ENCODE results near the gene SLC1A3. TPM values are rescaled to one million over a fixed set of nuclear protein-coding genes. Genes with fewer than 3 reads are reported as not detected.
"Not testable (repeated sequence)": the region's sequence is repeated elsewhere in the genome, so short reads cannot be mapped to it uniquely, and the experiment has no call there.

Gene SLC1A3
- total RNA-seq, 1 donor, result 1.3 TPM

DNA sequence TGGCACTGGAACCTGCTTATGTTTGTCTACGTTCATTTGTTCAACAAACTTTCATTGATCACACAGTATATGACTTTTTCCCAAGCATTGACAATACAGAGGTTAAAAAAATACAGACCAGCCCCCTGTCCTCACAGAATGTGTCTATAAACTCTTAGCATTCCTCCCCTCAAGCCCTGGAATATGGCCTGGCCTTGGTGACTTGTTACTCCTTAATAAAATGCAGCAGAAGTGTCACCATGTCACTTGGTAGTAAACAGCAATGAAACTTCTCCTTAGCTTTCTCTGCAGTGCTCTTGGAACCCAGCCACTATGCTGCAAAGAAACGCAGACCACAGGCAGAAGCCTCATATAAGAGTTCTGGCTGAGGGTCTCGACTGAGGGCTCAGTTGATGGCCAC lies 19.1 kb upstream of the SLC1A3 start:
- TF ChIP-seq, protein P1, sequence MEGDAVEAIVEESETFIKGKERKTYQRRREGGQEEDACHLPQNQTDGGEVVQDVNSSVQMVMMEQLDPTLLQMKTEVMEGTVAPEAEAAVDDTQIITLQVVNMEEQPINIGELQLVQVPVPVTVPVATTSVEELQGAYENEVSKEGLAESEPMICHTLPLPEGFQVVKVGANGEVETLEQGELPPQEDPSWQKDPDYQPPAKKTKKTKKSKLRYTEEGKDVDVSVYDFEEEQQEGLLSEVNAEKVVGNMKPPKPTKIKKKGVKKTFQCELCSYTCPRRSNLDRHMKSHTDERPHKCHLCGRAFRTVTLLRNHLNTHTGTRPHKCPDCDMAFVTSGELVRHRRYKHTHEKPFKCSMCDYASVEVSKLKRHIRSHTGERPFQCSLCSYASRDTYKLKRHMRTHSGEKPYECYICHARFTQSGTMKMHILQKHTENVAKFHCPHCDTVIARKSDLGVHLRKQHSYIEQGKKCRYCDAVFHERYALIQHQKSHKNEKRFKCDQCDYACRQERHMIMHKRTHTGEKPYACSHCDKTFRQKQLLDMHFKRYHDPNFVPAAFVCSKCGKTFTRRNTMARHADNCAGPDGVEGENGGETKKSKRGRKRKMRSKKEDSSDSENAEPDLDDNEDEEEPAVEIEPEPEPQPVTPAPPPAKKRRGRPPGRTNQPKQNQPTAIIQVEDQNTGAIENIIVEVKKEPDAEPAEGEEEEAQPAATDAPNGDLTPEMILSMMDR (IDR thresholded peaks at IDR 0.05; ENCODE audit: insufficient read depth, low read depth, low read length), result no peak
- H3K4me3 ChIP-seq (ENCODE audit: low read depth, low read length), result no peak overlapping the region
- no peak for DNase-seq (ENCODE audit: low read depth)

DNA sequence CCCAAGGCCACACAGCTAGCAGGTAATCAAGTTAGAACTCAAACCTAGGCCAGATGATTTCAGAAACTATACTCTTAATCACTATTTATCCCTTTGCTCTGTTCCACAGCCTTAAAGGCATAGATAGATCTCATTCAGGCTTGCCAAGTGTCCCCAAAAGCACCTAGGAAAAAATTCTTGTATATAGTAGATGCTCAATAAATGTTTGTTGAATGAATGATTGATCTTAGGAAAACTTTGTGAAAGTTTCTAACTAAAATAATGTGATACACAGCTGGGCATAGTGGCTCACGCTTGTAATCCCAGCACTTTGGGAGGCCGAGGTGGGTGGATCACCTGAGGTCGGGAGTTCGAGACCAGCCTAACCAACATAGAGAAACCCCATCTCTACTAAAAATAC lies 16.7 kb upstream of the SLC1A3 start:
- DNase-seq (ENCODE audit: low read depth); H3K4me3 ChIP-seq (ENCODE audit: low read depth, low read length): not testable (repeated sequence)

DNA sequence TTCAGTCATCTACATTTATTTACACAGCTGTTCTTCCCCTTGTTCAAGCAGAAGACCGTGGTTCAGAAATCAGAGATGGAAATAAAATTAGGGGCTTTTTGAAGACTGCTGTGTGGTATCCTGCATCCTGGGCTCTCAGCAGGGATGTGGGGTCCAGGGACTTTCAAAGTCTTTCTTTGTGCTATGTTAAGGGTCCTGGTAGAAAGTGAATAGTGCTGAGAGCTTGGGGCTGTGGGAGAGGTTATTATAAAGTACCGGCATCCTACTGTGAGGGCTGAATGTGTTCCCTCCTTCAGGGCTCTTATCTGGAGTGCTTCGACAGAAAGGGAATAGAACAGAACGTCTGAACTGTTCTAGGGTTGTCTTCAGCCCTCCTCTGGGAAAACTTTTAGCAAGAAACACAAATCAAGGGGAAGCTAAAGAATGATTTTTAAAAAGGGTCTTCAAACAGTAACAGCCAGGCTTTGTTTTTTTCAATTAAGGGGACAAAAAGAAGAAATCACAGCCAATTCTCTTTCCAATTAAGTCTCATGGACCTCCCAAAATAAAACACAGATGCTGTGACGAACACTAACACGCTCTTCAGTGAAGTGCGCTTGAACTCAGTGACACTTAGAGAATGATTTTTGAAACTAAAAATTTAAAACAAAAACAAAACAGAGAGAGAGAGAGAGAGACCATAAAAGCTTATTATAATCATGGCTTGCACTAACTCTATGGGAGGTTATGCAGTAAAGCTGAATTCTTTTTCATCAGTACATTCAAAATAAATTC lies 15.7 kb upstream of the SLC1A3 start:
- H3K4me3 ChIP-seq (ENCODE audit: low read depth, low read length), result no peak overlapping the region
- TF ChIP-seq, protein P1 (IDR thresholded peaks at IDR 0.05; ENCODE audit: insufficient read depth, low read depth, low read length), result no peak
- no peak for DNase-seq (ENCODE audit: low read depth)

DNA sequence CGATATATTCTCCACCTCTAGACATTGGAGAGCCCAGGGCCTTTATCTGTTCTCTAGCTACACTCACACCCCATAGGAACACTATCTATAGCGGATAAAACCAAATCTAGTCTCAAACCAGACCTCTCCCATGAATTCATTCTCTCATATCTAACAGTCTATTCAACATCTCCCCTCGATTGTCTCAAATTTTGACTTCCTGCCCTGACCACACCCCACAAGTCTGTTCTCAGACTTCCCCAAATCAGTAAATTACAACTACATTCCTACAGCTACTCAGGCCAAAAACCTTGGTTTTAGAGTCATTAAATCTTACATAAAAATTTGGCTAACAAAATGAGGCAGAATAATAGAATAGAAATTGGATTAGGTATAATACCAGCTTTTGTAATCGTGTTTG lies 12.5 kb upstream of the SLC1A3 start:
- H3K4me3 ChIP-seq (ENCODE audit: low read depth, low read length), result no peak overlapping the region
- DNase-seq (ENCODE audit: low read depth), result no peak
- TF ChIP-seq, protein P1 (IDR thresholded peaks at IDR 0.05; ENCODE audit: insufficient read depth, low read depth, low read length), result no peak

DNA sequence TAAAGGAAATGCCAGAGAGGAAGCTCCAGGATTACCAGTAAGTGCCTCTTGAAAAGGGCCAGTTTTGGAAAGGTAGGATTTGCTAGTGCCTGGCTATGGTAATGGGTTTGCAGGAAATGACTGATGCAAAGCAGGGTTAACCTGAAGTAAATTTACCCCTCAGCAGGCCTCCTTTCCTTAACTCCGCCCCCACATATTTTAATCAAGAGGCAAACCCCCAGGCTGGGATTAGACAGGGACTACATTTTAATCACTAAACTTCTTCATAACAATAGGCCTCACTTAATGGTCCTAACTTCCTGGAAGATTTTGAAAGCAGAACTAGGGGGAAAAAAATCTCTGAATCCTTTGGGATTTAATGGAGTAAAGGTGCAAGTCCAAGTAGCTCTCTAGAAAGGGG lies 10.2 kb upstream of the SLC1A3 start:
- TF ChIP-seq, protein P1 (IDR thresholded peaks at IDR 0.05; ENCODE audit: insufficient read depth, low read depth, low read length), result no peak
- no peak overlapping the region for H3K4me3 ChIP-seq (ENCODE audit: low read depth, low read length)
- DNase-seq (ENCODE audit: low read depth), result no peak

DNA sequence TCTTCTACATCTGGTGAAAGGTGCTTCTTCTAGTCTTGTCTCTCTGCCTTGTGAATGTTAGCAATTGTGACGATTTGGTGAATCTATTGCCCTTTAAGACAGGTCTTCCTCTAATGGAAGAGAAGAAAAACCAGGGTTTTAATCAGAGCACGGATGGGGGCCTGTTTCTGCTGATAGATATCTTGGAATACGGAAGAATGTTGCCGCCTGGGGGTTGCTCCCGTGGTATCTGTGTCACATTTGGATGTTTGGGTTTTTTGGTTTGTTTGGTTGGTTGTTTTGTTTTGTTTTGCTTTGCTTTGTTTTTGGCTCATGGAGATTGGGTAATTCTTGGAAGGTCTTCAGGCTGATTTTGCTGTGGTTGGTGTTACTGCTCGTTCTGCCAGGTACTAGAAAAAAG lies 9.7 kb upstream of the SLC1A3 start:
- no peak overlapping the region for H3K4me3 ChIP-seq (ENCODE audit: low read depth, low read length)
- TF ChIP-seq, protein P1 (IDR thresholded peaks at IDR 0.05; ENCODE audit: insufficient read depth, low read depth, low read length), result no peak
- DNase-seq (ENCODE audit: low read depth), result no peak

DNA sequence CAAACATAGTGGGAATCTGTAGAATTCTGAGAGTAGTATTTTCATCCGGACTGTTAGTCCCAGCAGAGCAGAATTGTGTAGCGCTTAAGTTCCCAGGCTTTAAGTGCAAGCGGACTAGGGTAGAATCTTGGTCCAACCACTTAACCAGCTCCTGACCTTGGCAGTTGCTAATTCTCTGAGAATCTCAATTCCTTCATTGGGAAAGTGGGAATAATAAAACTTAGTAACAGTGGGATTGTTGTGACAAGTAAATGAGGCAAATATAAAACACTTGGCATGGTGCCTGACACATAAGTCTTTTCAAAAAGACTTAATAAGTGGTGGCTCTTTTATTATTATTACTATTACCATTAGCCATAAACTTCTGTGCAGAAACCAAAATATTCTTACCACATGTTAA lies 8.4 kb upstream of the SLC1A3 start:
- TF ChIP-seq, protein P1 (IDR thresholded peaks at IDR 0.05; ENCODE audit: insufficient read depth, low read depth, low read length), result no peak
- no peak overlapping the region for H3K4me3 ChIP-seq (ENCODE audit: low read depth, low read length)

More for the DNA sequence above, 8.4 kb upstream of the SLC1A3 start:
- DNase-seq (ENCODE audit: low read depth), result no peak

Measured in fibroblast of villous mesenchyme (primary cell).